GM18520 (cell line): ENCODE measurements around the gene PMPCA.

Experiments used
- ATAC-seq: cut with Tn5 transposase; IDR thresholded peaks from one replicate; pipeline ENCODE4 v1.9.1; 2021; ENCODE audit not compliant: unreplicated experiment

Gene PMPCA

GRCh38 chr9:136410500-136411287 lies at the start of gene PMPCA, which contains the start of gene ENTR1:
Gene PMPCA, plus strand, starts transcription at chr9:136410658. Its CDS starts 11 bp downstream, at chr9:136410669.
Gene ENTR1, minus strand, starts transcription at chr9:136410614. Its CDS starts 217 bp downstream, at chr9:136410397.
- ATAC-seq: peak; percentile 78

- ATAC-seq: no peak
These were observed 49.3 kb upstream of the PMPCA start for GRCh38 chr9:136361047-136361753.

GRCh38 chr9:136361754-136362449 lies 48.6 kb upstream of the PMPCA start:
- no peak for ATAC-seq

- ATAC-seq: no peak
These were observed 48.0 kb upstream of the PMPCA start for GRCh38 chr9:136362450-136362784.

- peak; percentile 57 for ATAC-seq
These were observed 47.1 kb upstream of the PMPCA start, which contains the start of gene DNLZ for GRCh38 chr9:136363106-136363948. Gene DNLZ, minus strand, starts transcription at chr9:136363744. Its CDS starts 30 bp downstream, at chr9:136363714.

- ATAC-seq: no peak
These were observed 46.3 kb upstream of the PMPCA start for GRCh38 chr9:136363949-136364748.

GRCh38 chr9:136364942-136365774 lies 45.3 kb upstream of the PMPCA start:
- ATAC-seq: no peak

GRCh38 chr9:136365775-136366222 lies 44.7 kb upstream of the PMPCA start:
- no peak for ATAC-seq

- ATAC-seq: no peak
These were observed 43.6 kb upstream of the PMPCA start for GRCh38 chr9:136366826-136367225.

- no peak for ATAC-seq
These were observed 42.9 kb upstream of the PMPCA start for GRCh38 chr9:136367296-136368145.

GRCh38 chr9:136368190-136368589 lies 42.3 kb upstream of the PMPCA start:
- no peak for ATAC-seq

GRCh38 chr9:136370037-136370436 lies 40.4 kb upstream of the PMPCA start:
- no peak for ATAC-seq

GRCh38 chr9:136370687-136371532 lies 39.5 kb upstream of the PMPCA start:
- no peak for ATAC-seq

GRCh38 chr9:136371533-136371880 lies 39.0 kb upstream of the PMPCA start:
- ATAC-seq: no peak

GRCh38 chr9:136372006-136372405 lies 38.5 kb upstream of the PMPCA start:
- no peak for ATAC-seq

GRCh38 chr9:136372561-136373299 lies 37.7 kb upstream of the PMPCA start:
- no peak for ATAC-seq
